Measurements from ENCODE around the gene SORT1. TPM values are rescaled to one million over a fixed set of nuclear protein-coding genes. Genes with fewer than 3 reads are reported as not detected.

The SORT1 gene
- total and polyA plus RNA-seq, 2 of the 8 experiments (the other 6 are each of a cell fraction or from before 2014, with no cell fraction given) = 18.7 to 69.6 TPM

DNA sequence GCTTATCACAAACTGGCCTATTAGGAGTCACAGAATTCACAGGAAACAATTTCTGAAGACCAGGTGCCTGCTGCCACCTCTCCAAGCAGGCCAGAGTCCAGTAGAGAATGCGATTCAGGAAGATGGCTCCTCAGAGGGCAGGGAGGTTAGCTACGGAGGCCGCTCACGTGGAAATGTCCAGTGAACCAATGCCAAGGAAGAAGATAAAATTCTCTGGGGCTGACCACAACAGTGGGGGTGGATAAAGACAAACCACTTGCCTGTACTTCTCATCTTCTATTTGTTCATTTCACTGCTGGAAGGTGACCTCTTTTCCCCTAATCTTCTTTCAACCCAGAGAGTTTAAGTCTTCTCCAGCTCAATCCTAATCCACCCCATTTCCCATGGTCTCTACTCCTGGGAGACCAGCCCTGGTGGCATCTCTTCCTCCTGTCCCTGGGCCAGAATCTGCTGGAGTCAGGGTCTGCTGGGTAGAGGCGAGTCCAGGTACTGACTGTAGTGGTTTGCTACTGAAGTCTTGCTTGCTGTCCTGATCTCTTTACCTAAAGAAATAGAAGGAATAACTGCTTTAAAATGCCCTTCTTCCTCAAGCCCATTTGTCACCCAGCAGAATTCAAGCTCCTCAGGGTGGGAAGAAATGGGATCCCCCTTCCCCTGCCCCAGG is 118.0 kb downstream of the SORT1 start:
- DNase-seq (ENCODE audit: low read depth in 1 of 2, low spot score in 2 of 2) (no peak), FAIRE-seq (no peak)
- WGBS, 2 experiments (ENCODE audit: extremely low coverage in 1 of 2, insufficient coverage in 1 of 2, insufficient read length in 1 of 2, insufficient replicate concordance in 2 of 2, low coverage in 1 of 2, low lambda C conversion rate in 2 of 2, missing lambda C conversion rate in 1 of 2) = 92% methylated on average over 5 of the region's 5 CpGs; no CpG with 5 or more reads in 1 of the 2 experiments
- H3K4me1 ChIP-seq (replicated peaks in 1 of 4; ENCODE audit: control insufficient read depth in 3 of 4, insufficient read depth in 4 of 4, low read length in 3 of 4) = peaks cover 10 to 16% (median 11%) of the 10 kb centered on the region in 4 experiments
- no peak overlapping the region for H3K4me3 ChIP-seq (ENCODE audit: extremely low read depth in 1 of 4, insufficient read depth in 2 of 4, low read depth in 3 of 4, low read length in 4 of 4)
- H2BK120ac ChIP-seq (replicated peaks; ENCODE audit: low read depth, low read length) = no peak overlapping the region
- H3K27me3 ChIP-seq (replicated peaks in 1 of 4; ENCODE audit: control insufficient read depth in 3 of 4, extremely low read depth in 1 of 4, insufficient read depth in 3 of 4, low read length in 3 of 4) = no peaks in the 10 kb centered on the region
- peaks cover 0 to 16% of the 10 kb centered on the region in 2 experiments; a peak in 3 of 4 replicates for H3K79me2 ChIP-seq (ENCODE audit: control insufficient read depth in 1 of 2, insufficient read depth in 2 of 2, low read length in 2 of 2)
- no peak overlapping the region for H3K4me2 ChIP-seq (ENCODE audit: insufficient read depth in 1 of 2, low read depth in 2 of 2, low read length in 2 of 2)
- H2AK5ac ChIP-seq (ENCODE audit: low read depth, low read length) = no peak overlapping the region
- no peak overlapping the region for H2BK12ac ChIP-seq (ENCODE audit: low read depth, low read length)
- H3K18ac ChIP-seq (ENCODE audit: extremely low read depth, low read length) = no peak overlapping the region
- no peak overlapping the region for H3K23ac ChIP-seq (ENCODE audit: insufficient read length)
- no peak overlapping the region for H2BK5ac ChIP-seq (ENCODE audit: low read depth, low read length)
- no peak overlapping the region for H3K56ac ChIP-seq (replicated peaks; ENCODE audit: insufficient read length, low read depth, low read length)
- H4K91ac ChIP-seq (replicated peaks; ENCODE audit: insufficient read length, low read length) = no peak overlapping the region
- no peak overlapping the region for H3K14ac ChIP-seq (ENCODE audit: insufficient read length)
- no peak overlapping the region for H2BK20ac ChIP-seq (ENCODE audit: low read length)
- no peak overlapping the region for H3K9ac ChIP-seq (replicated peaks in 1 of 4; ENCODE audit: extremely low read depth in 1 of 4, low read depth in 3 of 4, low read length in 3 of 4)
- H4K20me1 ChIP-seq (replicated peaks in 1 of 2; ENCODE audit: control insufficient read depth in 1 of 2, insufficient read depth in 2 of 2, low read length in 2 of 2) = no peaks in the 10 kb centered on the region
- H3K79me1 ChIP-seq (ENCODE audit: low read depth, low read length) = peaks cover 7% of the 10 kb centered on the region
- CTCF ChIA-PET (ENCODE audit: partially characterized antibody) = interaction anchor here (0.6 to 5.2 kb wide), 13 partner anchors 15 to 253 kb away, joined by 3 to 113 read pairs (median 5); partner anchors contain the start of genes MYBPHL and SORT1
- H3K36me3 ChIP-seq (ENCODE audit: control insufficient read depth in 2 of 4, insufficient read depth in 4 of 4, low read length in 3 of 4) = peaks cover 10 to 22% (median 16%) of the 10 kb centered on the region in 4 experiments; a peak in 6 of 8 replicates
- H3K27ac ChIP-seq (ENCODE audit: low read depth, low read length) = no peak overlapping the region
- H3K9me3 ChIP-seq (ENCODE audit: insufficient read depth in 2 of 2, low read depth in 1 of 2, low read length in 1 of 2) = no peaks in the 10 kb centered on the region
- no peak overlapping the region for H3K4ac ChIP-seq (replicated peaks; ENCODE audit: insufficient read length, low read depth, low read length)
- peaks cover 12% of the 10 kb centered on the region for H3K23me2 ChIP-seq (ENCODE audit: low read depth, low read length)
- H4K8ac ChIP-seq (ENCODE audit: extremely low read depth, insufficient read depth, low read length) = no peak overlapping the region; the same call in 1 of the 2 replicates
- no peak overlapping the region for H4K5ac ChIP-seq (ENCODE audit: insufficient read length, low read depth, low read length)
- POLR2A ChIA-PET (ENCODE audit: partially characterized antibody) = interaction anchor here (0.8 to 2.9 kb wide), 3 partner anchors 30 to 121 kb away, joined by 3 to 16 read pairs (median 7); partner anchors contain the start of genes CELSR2 and SORT1
- no peak overlapping the region for H2AFZ ChIP-seq (ENCODE audit: low read length)
- H2BK15ac ChIP-seq (ENCODE audit: low read length) = no peak overlapping the region
- TF ChIP-seq EZH2 (IDR thresholded peaks at IDR 0.05; ENCODE audit: low read depth, low read length, severe bottlenecking) = no peak
- TF ChIP-seq RNF2 (IDR thresholded peaks at IDR 0.05; ENCODE audit: borderline replicate concordance, low read depth, low read length, missing control alignments, poor library complexity, severe bottlenecking) = no peak
- TF ChIP-seq PHF8 (conservative IDR thresholded peaks at IDR 0.05; ENCODE audit: low read depth, low read length) = no peak
- no peak for TF ChIP-seq NANOG (IDR thresholded peaks at IDR 0.05; ENCODE audit: insufficient read depth, low read depth, low read length, poor library complexity, severe bottlenecking)
- no peak for TF ChIP-seq CBX8 (IDR thresholded peaks at IDR 0.05; ENCODE audit: borderline replicate concordance, low read depth, low read length)
- TF ChIP-seq CBX5 (IDR thresholded peaks at IDR 0.05; ENCODE audit: low read depth, low read length) = no peak
- TF ChIP-seq EGR1 (IDR thresholded peaks at IDR 0.05; ENCODE audit: borderline replicate concordance, low read depth, low read length) = no peak
- TF ChIP-seq, protein P1, sequence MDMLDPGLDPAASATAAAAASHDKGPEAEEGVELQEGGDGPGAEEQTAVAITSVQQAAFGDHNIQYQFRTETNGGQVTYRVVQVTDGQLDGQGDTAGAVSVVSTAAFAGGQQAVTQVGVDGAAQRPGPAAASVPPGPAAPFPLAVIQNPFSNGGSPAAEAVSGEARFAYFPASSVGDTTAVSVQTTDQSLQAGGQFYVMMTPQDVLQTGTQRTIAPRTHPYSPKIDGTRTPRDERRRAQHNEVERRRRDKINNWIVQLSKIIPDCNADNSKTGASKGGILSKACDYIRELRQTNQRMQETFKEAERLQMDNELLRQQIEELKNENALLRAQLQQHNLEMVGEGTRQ (IDR thresholded peaks at IDR 0.05; ENCODE audit: low read length) = no peak
- TF ChIP-seq, protein P2, sequence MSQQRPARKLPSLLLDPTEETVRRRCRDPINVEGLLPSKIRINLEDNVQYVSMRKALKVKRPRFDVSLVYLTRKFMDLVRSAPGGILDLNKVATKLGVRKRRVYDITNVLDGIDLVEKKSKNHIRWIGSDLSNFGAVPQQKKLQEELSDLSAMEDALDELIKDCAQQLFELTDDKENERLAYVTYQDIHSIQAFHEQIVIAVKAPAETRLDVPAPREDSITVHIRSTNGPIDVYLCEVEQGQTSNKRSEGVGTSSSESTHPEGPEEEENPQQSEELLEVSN (IDR thresholded peaks at IDR 0.05) = no peak
